H1 (cell line): Measurements from ENCODE around the gene NUP210. TPM values are rescaled to one million over a fixed set of nuclear protein-coding genes. Genes with fewer than 3 reads are reported as not detected.

Experiments
- CTCF ChIA-PET: fragments of 300-600 bp; sonication (Branson Sonifier 250); formaldehyde crosslinking; loops from one replicate; lab custom pipeline; 2021; ENCODE audit not compliant: partially characterized antibody; lab: Charles Lee
- POLR2A ChIA-PET: fragments of 300-600 bp; sonication (Branson Sonifier 250); formaldehyde crosslinking; loops from one replicate; lab custom pipeline; 2021; ENCODE audit warnings: inconsistent platforms; ENCODE audit not compliant: partially characterized antibody; lab: Charles Lee
- DNase-seq, 2 experiments: peaks; one replicate each; pipeline versions ENCODE4 v3.0.0 to v3.0.0-alpha.2; 2010 to 2022; ENCODE audit warnings: low spot score in 2 of 2, low read depth in 1 of 2, mixed read lengths in 1 of 2
- FAIRE-seq: peaks from 2 replicates; lab custom pipeline; 2011; peaks lifted over from hg19 to GRCh38; lab: Jason Lieb, UNC
- H2AFZ ChIP-seq: 2 replicates; pipeline ENCODE4 v1.8.1; 2012; ENCODE audit warnings: low read length, inconsistent platforms
- H2AK5ac ChIP-seq: 2 replicates; pipeline ENCODE4 v1.6.1; 2013; ENCODE audit warnings: low read depth, low read length
- H2BK120ac ChIP-seq: replicated peaks from 2 replicates; pipeline ENCODE3; 2013; ENCODE audit warnings: low read depth, low read length, inconsistent platforms
- H2BK12ac ChIP-seq: 2 replicates; pipeline ENCODE4 v1.6.1; 2013; ENCODE audit warnings: low read depth, low read length
- H2BK15ac ChIP-seq: 2 replicates; pipeline ENCODE4 v1.6.1; 2013; ENCODE audit warnings: low read length
- H2BK20ac ChIP-seq: 2 replicates; pipeline ENCODE4 v1.6.1; 2013; ENCODE audit warnings: low read length
- H2BK5ac ChIP-seq: 2 replicates; pipeline ENCODE4 v1.6.1; 2013; ENCODE audit warnings: low read depth, low read length
- H3K14ac ChIP-seq: 2 replicates; pipeline ENCODE4 v1.6.1; 2013; ENCODE audit warnings: inconsistent platforms; ENCODE audit not compliant: insufficient read length
- H3K18ac ChIP-seq: 2 replicates; pipeline ENCODE4 v1.6.1; 2013; ENCODE audit warnings: low read length; ENCODE audit errors: extremely low read depth
- H3K23ac ChIP-seq: 2 replicates; pipeline ENCODE4 v1.6.1; 2013; ENCODE audit warnings: inconsistent platforms; ENCODE audit not compliant: insufficient read length
- H3K23me2 ChIP-seq: 2 replicates; pipeline ENCODE4 v1.6.1; 2013; ENCODE audit warnings: low read depth, low read length
- H3K27ac ChIP-seq: 2 replicates; pipeline ENCODE4 v1.6.1; 2011; ENCODE audit warnings: low read depth, low read length, inconsistent platforms
- H3K27me3 ChIP-seq, 4 experiments: replicated peaks in 1 of 4; 1 replicate in 1 of 4; 2 replicates in 3 of 4; pipeline versions ENCODE4 v1.6.1 to v1.8.1; 2011 to 2013; ENCODE audit warnings: low read length in 3 of 4, mild to moderate bottlenecking in 3 of 4, inconsistent platforms in 2 of 4, mixed read lengths in 2 of 4, moderate library complexity in 1 of 4; ENCODE audit not compliant: control insufficient read depth in 3 of 4, insufficient read depth in 3 of 4; ENCODE audit errors: extremely low read depth in 1 of 4
- H3K36me3 ChIP-seq, 4 experiments: 2 replicates each; pipeline versions ENCODE4 v1.6.1 to v1.8.1; 2011 to 2013; ENCODE audit warnings: mild to moderate bottlenecking in 4 of 4, low read length in 3 of 4, moderate library complexity in 2 of 4, control low read depth in 1 of 4, inconsistent platforms in 1 of 4; ENCODE audit not compliant: insufficient read depth in 4 of 4, control insufficient read depth in 2 of 4
- H3K4ac ChIP-seq: replicated peaks from 2 replicates; pipeline ENCODE3; 2013; ENCODE audit warnings: low read length, low read depth, mixed read lengths, inconsistent platforms; ENCODE audit not compliant: insufficient read length
- H3K4me1 ChIP-seq, 4 experiments: replicated peaks in 1 of 4; 1 replicate in 1 of 4; 2 replicates in 3 of 4; pipeline versions ENCODE4 v1.6.1 to v1.8.1; 2011 to 2013; ENCODE audit warnings: low read length in 3 of 4, inconsistent platforms in 2 of 4, mixed read lengths in 1 of 4; ENCODE audit not compliant: insufficient read depth in 4 of 4, control insufficient read depth in 3 of 4
- H3K4me2 ChIP-seq, 2 experiments: 2 replicates each; pipeline versions ENCODE4 v1.6.1 to v1.8.1; 2011 to 2013; ENCODE audit warnings: low read depth in 2 of 2, low read length in 2 of 2, control low read depth in 1 of 2, inconsistent platforms in 1 of 2, mild to moderate bottlenecking in 1 of 2; ENCODE audit not compliant: insufficient read depth in 1 of 2
- H3K4me3 ChIP-seq, 4 experiments: fragments of 200-600, 300-600 bp in 1 of 4; sonication (generic), shearing (Covaris generic), sonication (Bioruptor Twin) in 1 of 4; 2 replicates each; pipeline versions ENCODE4 v1.5.1 to v1.8.1; 2011 to 2016; ENCODE audit warnings: low read length in 4 of 4, low read depth in 3 of 4, control low read depth in 2 of 4, inconsistent platforms in 2 of 4, mild to moderate bottlenecking in 2 of 4, mixed read lengths in 1 of 4, moderate library complexity in 1 of 4; ENCODE audit not compliant: insufficient read depth in 2 of 4; ENCODE audit errors: extremely low read depth in 1 of 4
- H3K56ac ChIP-seq: replicated peaks from 2 replicates; pipeline ENCODE3; 2013; ENCODE audit warnings: low read depth, mild to moderate bottlenecking, mixed read lengths, low read length, inconsistent platforms; ENCODE audit not compliant: insufficient read length
- H3K79me1 ChIP-seq: 2 replicates; pipeline ENCODE4 v1.6.1; 2013; ENCODE audit warnings: low read depth, low read length, control low read depth
- H3K79me2 ChIP-seq, 2 experiments: 2 replicates each; pipeline versions ENCODE4 v1.6.1 to v1.8.1; 2012 to 2013; ENCODE audit warnings: low read length in 2 of 2, mild to moderate bottlenecking in 2 of 2, inconsistent platforms in 1 of 2; ENCODE audit not compliant: insufficient read depth in 2 of 2, control insufficient read depth in 1 of 2
- H3K9ac ChIP-seq, 4 experiments: replicated peaks in 1 of 4; 1 replicate in 1 of 4; 2 replicates in 3 of 4; pipeline versions ENCODE4 v1.6.1 to v1.8.1; 2011 to 2013; ENCODE audit warnings: low read depth in 3 of 4, low read length in 3 of 4, control low read depth in 2 of 4, mild to moderate bottlenecking in 2 of 4, moderate library complexity in 2 of 4, inconsistent platforms in 1 of 4; ENCODE audit errors: extremely low read depth in 1 of 4
- H3K9me3 ChIP-seq, 2 experiments: 2 replicates each; pipeline versions ENCODE4 v1.6.1 to v1.8.1; 2012 to 2013; ENCODE audit warnings: mild to moderate bottlenecking in 2 of 2, moderate library complexity in 2 of 2, control low read depth in 1 of 2, inconsistent platforms in 1 of 2, low read depth in 1 of 2, low read length in 1 of 2, mixed read lengths in 1 of 2; ENCODE audit not compliant: insufficient read depth in 2 of 2
- H4K20me1 ChIP-seq, 2 experiments: replicated peaks in 1 of 2; 2 replicates each; pipeline versions ENCODE3 to v1.8.1; 2011 to 2013; ENCODE audit warnings: inconsistent platforms in 2 of 2, low read length in 2 of 2, mild to moderate bottlenecking in 1 of 2; ENCODE audit not compliant: insufficient read depth in 2 of 2, control insufficient read depth in 1 of 2
- H4K5ac ChIP-seq: 2 replicates; pipeline ENCODE4 v1.6.1; 2013; ENCODE audit warnings: low read length, low read depth, mixed read lengths, inconsistent platforms; ENCODE audit not compliant: insufficient read length
- H4K8ac ChIP-seq: 2 replicates; pipeline ENCODE4 v1.8.0; 2013; ENCODE audit warnings: mild to moderate bottlenecking, moderate library complexity, low read length, inconsistent platforms; ENCODE audit not compliant: insufficient read depth; ENCODE audit errors: extremely low read depth
- H4K91ac ChIP-seq: replicated peaks from 2 replicates; pipeline ENCODE3; 2013; ENCODE audit warnings: low read length, mixed read lengths, inconsistent platforms; ENCODE audit not compliant: insufficient read length
- ASH2L ChIP-seq: fragments of 200-600, 300-600 bp; sonication (generic); IDR thresholded peaks from one replicate; pipeline ENCODE4 v1.7.1; 2017; ENCODE audit warnings: low read length
- ATF2 ChIP-seq: IDR thresholded peaks from 2 replicates; pipeline ENCODE4 v1.6.1; 2012; ENCODE audit warnings: low read length, inconsistent platforms
- BACH1 ChIP-seq: IDR thresholded peaks from 2 replicates; pipeline ENCODE4 v1.6.1; 2012; ENCODE audit warnings: low read length, improper control_type of control experiment
- CBX5 ChIP-seq: fragments of 300-800, 300-1000 bp; sonication (generic); IDR thresholded peaks from 2 replicates; pipeline ENCODE4 v1.7.1; 2016; ENCODE audit warnings: antibody characterized with exemption, low read length, low read depth
- CHD2 ChIP-seq: IDR thresholded peaks from 2 replicates; pipeline ENCODE4 v1.6.1; 2012; ENCODE audit warnings: low read length, improper control_type of control experiment
- KDM5A ChIP-seq: fragments of 200-600 bp; IDR thresholded peaks from 2 replicates; pipeline ENCODE4 v1.7.1; 2012; ENCODE audit warnings: mild to moderate bottlenecking, low read length, inconsistent platforms, mixed read lengths
- MAX ChIP-seq: IDR thresholded peaks from 2 replicates; pipeline ENCODE4 v1.6.1; 2012; ENCODE audit warnings: inconsistent platforms
- POLR2AphosphoS5 ChIP-seq: IDR thresholded peaks from 2 replicates; pipeline ENCODE4 v1.6.1; 2011; ENCODE audit warnings: low read depth, low read length
- RAD21 ChIP-seq, 2 experiments: IDR thresholded peaks in 1 of 2; conservative IDR thresholded peaks in 1 of 2; 2 replicates each; pipeline ENCODE4 v1.6.1; 2011; ENCODE audit warnings: low read depth in 2 of 2, low read length in 2 of 2, improper control_type of control experiment in 1 of 2, inconsistent platforms in 1 of 2, mild to moderate bottlenecking in 1 of 2, moderate library complexity in 1 of 2
- SRF ChIP-seq: IDR thresholded peaks from 2 replicates; pipeline ENCODE4 v1.6.1; 2011; ENCODE audit warnings: mild to moderate bottlenecking, low read depth, low read length, moderate library complexity
- YY1 ChIP-seq: IDR thresholded peaks from 2 replicates; pipeline ENCODE4 v1.6.1; 2011; ENCODE audit warnings: low read depth, mild to moderate bottlenecking, low read length
- WGBS, 2 experiments: shearing (Covaris generic) in 1 of 2; methylation state at CpG; one replicate each; pipeline versions ENCODE4 v1.1.6 to v1.1.7; 2013 to 2015; ENCODE audit warnings: low lambda C conversion rate in 2 of 2, mixed read lengths in 2 of 2, inconsistent platforms in 1 of 2, low coverage in 1 of 2, missing lambda C conversion rate in 1 of 2; ENCODE audit not compliant: insufficient replicate concordance in 2 of 2, insufficient coverage in 1 of 2, insufficient read length in 1 of 2; ENCODE audit errors: extremely low coverage in 1 of 2, missing lambda C conversion rate in 1 of 2; 5-methylcytosine and 5-hydroxymethylcytosine counted together
- polyA plus RNA-seq, 7 experiments: library from polyadenylated mRNA; depleted of rRNA in 3 of 7; stranded (reverse) in 5 of 7; unstranded in 2 of 7; fragments of >200 nt in 5 of 7; fragments of 200-250 nt in 2 of 7; gene quantifications; 1 replicate in 5 of 7; 2 replicates in 1 of 7; 4 replicates in 1 of 7; pipeline versions ENCODE4 v1.2.1 to v1.2.3, GENCODE V29; 2011 to 2013; ENCODE audit warnings: missing spikeins in 2 of 7, mixed read lengths in 2 of 7
- total RNA-seq: library from RNA; stranded (reverse); fragmentation: NEBNext Ultra II Directional; extraction: Animal tissue kit (Norgen Biotek cat#: 25700); gene quantifications from 2 replicates; pipeline ENCODE4 v1.2.1, GENCODE V29; 2021

NUP210 gene
- total and polyA plus RNA-seq, 2 of the 8 experiments (the other 6 are each of a cell fraction or from before 2014, with no cell fraction given) = 51.0 to 53.7 TPM

- H3K4me1 ChIP-seq = no peaks in the 10 kb centered on the region
- H3K4ac ChIP-seq = no peak overlapping the region
- H3K27me3 ChIP-seq = no peaks in the 10 kb centered on the region
- H2AFZ ChIP-seq = no peak overlapping the region
- H3K18ac ChIP-seq = no peak overlapping the region
- H3K14ac ChIP-seq = no peak overlapping the region
- H4K5ac ChIP-seq = no peak overlapping the region
- H4K8ac ChIP-seq = no peak overlapping the region
- no peak overlapping the region for H3K27ac ChIP-seq
- no peaks in the 10 kb centered on the region for H3K23me2 ChIP-seq
- POLR2A ChIA-PET = interaction anchor here (0.9 kb wide), 1 partner anchor 9 kb away, joined by 3 read pairs; no protein-coding TSS in a partner anchor
- no peaks in the 10 kb centered on the region for H3K79me2 ChIP-seq
- H2BK20ac ChIP-seq = no peak overlapping the region
- no peak overlapping the region for H3K56ac ChIP-seq
- H2BK15ac ChIP-seq = no peak overlapping the region
- H3K4me3 ChIP-seq = no peak overlapping the region
- CTCF ChIA-PET = interaction anchor here (0.8 to 2.3 kb wide), 10 partner anchors 8 to 227 kb away, joined by 3 to 7 read pairs (median 3); no protein-coding TSS in a partner anchor
- H3K9me3 ChIP-seq = no peaks in the 10 kb centered on the region
- DNase-seq (no peak), FAIRE-seq (no peak)
- H3K79me1 ChIP-seq = no peaks in the 10 kb centered on the region
- H3K36me3 ChIP-seq = peaks cover 9 to 51% (median 31%) of the 10 kb centered on the region in 4 experiments; a peak in 6 of 8 replicates
- H3K23ac ChIP-seq = no peak overlapping the region
- H4K91ac ChIP-seq = no peak overlapping the region
- H2BK12ac ChIP-seq = no peak overlapping the region
- WGBS, 2 experiments = 87% methylated on average over 14 of the region's 14 CpGs; no CpG with 5 or more reads in 1 of the 2 experiments
- peak overlapping the region; percentile 32; the same call in 1 of the 2 replicates for H2BK5ac ChIP-seq
- H2BK120ac ChIP-seq = no peak overlapping the region
- no peak overlapping the region for H3K4me2 ChIP-seq
- H3K9ac ChIP-seq = no peak overlapping the region
- H4K20me1 ChIP-seq = peaks cover 2 to 4% of the 10 kb centered on the region in 2 experiments
- H2AK5ac ChIP-seq = no peak overlapping the region
- TF ChIP-seq SRF (no peak), POLR2AphosphoS5 (no peak), YY1 (no peak), KDM5A (no peak), CBX5 (no peak), RAD21 (IDR thresholded peaks at IDR 0.05 in 1 of 2, conservative IDR thresholded peaks at IDR 0.05 in 1 of 2; ENCODE audit: low read depth in 2 of 2, low read length in 2 of 2) (no peak), ATF2 (no peak), BACH1 (no peak), ASH2L (no peak), CHD2 (no peak), MAX (no peak)
These were observed 101.3 kb downstream of the NUP210 start for GRCh38 chr3:13318626-13319470.
